ENCODE data around the gene UNK. TPM values are rescaled to one million over a fixed set of nuclear protein-coding genes. Genes with fewer than 3 reads are reported as not detected.

The UNK gene
- total and polyA plus RNA-seq, 9 donors: 12.7 to 58.1 (median 39.9) TPM

- Histone ChIP-seq H3K27ac (peak overlapping the region in 1 of 2 donors; percentile 39), H3K4me3 (no peak overlapping the region), H3K36me3 (no peaks in the 10 kb centered on the region), H3K9me3 (no peaks in the 10 kb centered on the region), H3K4me1 (ENCODE audit: insufficient read depth) (peaks cover 9% of the 10 kb centered on the region), H3K27me3 (no peaks in the 10 kb centered on the region)
- TF ChIP-seq CTCF (IDR thresholded peaks at IDR 0.05) (no peak), EP300 (IDR thresholded peaks at IDR 0.05) (no peak), POLR2A (IDR thresholded peaks at IDR 0.05) (no peak)
- no peak for DNase-seq
- WGBS, 3 donors: 18 to 21% (median 20%) methylated on average over 5 of the region's 5 CpGs
- intact Hi-C loops (cut with DNase I): loop anchor here in 1 of 4 donors (10.0 kb wide), 1 partner anchor 95 kb away; the partner anchor contains the start of gene TRIM47
Measured at GRCh38 chr17:75779987-75780889, 4.4 kb upstream of the UNK start.

- Histone ChIP-seq H3K4me3 (no peak overlapping the region), H3K27ac (peak overlapping the region; percentile 100), H3K9me3 (no peaks in the 10 kb centered on the region), H3K36me3 (no peaks in the 10 kb centered on the region), H3K4me1 (ENCODE audit: insufficient read depth) (peaks cover 14% of the 10 kb centered on the region), H3K27me3 (no peaks in the 10 kb centered on the region)
- TF ChIP-seq CTCF (IDR thresholded peaks at IDR 0.05) (peak in 2 of 3 donors; percentile 79 to 92), EP300 (IDR thresholded peaks at IDR 0.05) (no peak)
- intact Hi-C loops (cut with DNase I): no loop called here
- no peak for DNase-seq
- 9 to 18% (median 12%) methylated on average over 6 of the region's 6 CpGs for WGBS, 3 donors
Measured at GRCh38 chr17:75783069-75783783, 1.4 kb upstream of the UNK start.

DNA sequence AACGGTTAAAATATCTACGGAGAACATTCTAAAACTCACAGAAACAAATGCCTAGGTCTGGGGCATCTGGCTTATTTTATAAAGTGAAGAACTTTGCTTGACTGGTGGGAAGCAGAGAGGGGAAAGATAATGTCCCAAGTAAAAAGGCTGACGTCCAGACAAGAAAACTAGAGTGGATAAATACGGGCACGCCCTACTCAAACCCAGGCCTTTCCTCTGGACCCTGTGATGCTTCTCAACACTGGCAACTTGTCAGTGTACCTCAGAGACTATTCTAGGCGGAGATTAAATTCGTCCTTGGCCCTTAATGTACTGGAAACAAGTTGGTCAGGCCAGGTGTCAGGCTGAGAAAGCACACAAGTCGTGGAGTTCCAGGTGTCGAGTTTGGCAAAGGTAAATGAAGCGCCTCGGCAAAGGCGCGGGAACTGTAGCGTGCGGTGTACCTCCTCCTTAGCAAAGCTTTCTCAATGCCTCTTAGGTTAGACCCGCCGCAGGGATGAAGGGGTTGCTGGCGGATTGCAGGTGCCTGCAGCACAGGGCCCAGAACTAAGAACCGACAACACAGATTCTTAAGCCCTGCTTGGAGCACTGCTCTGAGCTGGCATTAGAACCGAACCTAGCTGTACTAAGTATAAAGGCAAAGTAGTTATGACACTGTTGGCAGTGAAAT, 668 bp upstream of the UNK start:
- 42 to 61% (median 52%) methylated on average over 20 of the region's 20 CpGs for WGBS, 3 donors
- Histone ChIP-seq H3K4me1 (ENCODE audit: insufficient read depth) (peaks cover 14% of the 10 kb centered on the region), H3K4me3 (peak overlapping the region; percentile 87), H3K36me3 (no peaks in the 10 kb centered on the region), H3K27me3 (no peaks in the 10 kb centered on the region), H3K9me3 (no peaks in the 10 kb centered on the region), H3K27ac (peak overlapping the region; percentile 100)
- peak; percentile 60 to 75 (median 72) for DNase-seq
- peak in 1 of 3 donors; percentile 16 for TF ChIP-seq CTCF (IDR thresholded peaks at IDR 0.05)
- TF ChIP-seq EP300 (IDR thresholded peaks at IDR 0.05): no peak
- TF ChIP-seq POLR2A (IDR thresholded peaks at IDR 0.05): no peak
- intact Hi-C loops (cut with DNase I): no loop called here

Data from ovary (tissue), 9 donors.